ENCODE measurements around the gene COL6A2. TPM values are rescaled to one million over a fixed set of nuclear protein-coding genes. Genes with fewer than 3 reads are reported as not detected.

Gene COL6A2
- total RNA-seq, 1 experiment from 2014 or later, result 163 TPM

GRCh38 chr21:46141767-46142581 lies 44.1 kb downstream of the COL6A2 start:
- DNase-seq (ENCODE audit: low spot score), result no peak

GRCh38 chr21:46142582-46143473 lies 44.9 kb downstream of the COL6A2 start:
- DNase-seq (ENCODE audit: low spot score), result no peak

GRCh38 chr21:46144464-46145070 lies 46.7 kb downstream of the COL6A2 start:
- no peak for DNase-seq (ENCODE audit: low spot score)

- no peak for DNase-seq (ENCODE audit: low spot score)
These were observed 47.4 kb downstream of the COL6A2 start for GRCh38 chr21:46145159-46145839.

DNA sequence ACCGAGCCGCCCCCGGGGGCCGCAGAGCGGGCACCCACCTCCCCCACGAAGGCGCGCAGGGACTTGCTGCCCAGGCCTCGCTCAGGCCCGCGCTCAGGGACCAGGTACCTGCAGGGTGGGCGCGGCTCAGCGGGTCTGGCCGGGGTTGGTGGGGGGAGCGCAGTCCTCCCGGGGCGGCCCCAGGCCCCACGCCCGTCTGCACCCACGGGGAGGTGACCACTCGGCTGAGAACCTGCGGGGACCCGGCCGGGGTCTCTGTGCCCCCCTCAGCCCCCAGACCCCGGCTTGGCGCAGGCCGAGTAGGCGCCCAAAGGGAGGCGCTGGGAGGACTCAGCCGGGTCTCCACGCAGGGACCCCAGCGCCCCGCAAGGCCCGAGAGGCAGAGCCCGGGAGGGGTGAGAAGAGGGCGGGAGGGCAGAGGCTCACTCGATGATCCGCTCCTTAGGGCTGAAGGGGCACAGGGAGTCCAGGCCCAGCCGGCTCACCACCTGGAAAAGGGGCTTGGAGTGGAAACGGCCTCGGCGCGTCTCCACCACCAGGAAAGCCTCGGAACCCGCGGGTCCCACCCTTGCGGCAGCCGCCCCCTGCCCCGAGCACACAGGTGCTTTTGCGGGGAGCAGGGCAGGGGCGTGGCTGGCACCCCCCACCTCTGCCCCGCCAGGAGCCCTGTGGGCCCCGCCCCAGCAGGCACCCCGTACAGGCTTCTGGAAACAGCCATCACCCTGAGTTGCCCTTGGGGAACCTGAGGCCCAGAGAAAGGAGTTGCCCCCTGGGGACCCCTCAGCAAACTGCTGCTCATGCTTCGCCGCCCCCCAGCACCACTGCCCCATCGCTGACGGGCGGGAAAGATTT lies 48.2 kb downstream of the COL6A2 start:
- no peak for DNase-seq (ENCODE audit: low spot score)

DNA sequence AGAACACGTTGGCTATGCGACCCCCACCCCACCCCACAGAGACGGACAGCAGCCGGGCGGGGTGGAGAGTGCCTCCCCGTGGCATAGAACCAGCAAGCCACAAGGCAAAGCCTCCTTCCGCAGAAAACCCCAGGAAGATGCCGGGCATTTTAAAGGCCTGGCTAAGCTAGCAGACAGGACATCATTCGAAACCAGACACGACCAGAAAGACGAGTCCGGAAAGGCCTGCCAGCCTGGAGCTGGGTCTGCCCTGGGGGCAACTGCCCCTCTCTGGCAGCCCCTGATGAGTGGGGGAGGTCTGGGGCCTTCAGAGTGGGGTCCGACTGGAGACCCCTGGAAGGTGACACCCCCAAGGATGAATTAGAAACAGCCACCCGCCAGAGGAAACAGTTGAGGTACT lies 48.9 kb downstream of the COL6A2 start:
- DNase-seq (ENCODE audit: low spot score), result no peak

DNA sequence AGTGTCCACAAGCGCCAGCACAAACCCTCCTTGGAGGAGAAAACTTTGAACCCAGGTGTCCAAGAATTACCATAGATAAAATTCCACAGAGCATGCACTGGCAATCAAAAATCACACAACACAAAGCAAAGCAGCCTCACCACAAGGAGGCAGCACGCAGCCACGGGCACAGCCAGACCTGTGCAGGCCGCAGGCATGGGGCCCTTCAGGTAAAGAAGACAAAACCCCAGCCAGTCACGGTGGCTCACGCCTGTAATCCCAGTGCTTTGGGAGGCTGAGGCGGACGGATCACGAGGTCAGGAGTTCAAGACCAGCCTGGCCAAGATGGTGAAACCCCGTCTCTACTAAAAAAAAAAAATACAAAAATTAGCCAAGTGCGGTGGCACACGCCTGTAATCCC lies 49.5 kb downstream of the COL6A2 start:
- DNase-seq (ENCODE audit: low spot score), result peak; percentile 33

DNA sequence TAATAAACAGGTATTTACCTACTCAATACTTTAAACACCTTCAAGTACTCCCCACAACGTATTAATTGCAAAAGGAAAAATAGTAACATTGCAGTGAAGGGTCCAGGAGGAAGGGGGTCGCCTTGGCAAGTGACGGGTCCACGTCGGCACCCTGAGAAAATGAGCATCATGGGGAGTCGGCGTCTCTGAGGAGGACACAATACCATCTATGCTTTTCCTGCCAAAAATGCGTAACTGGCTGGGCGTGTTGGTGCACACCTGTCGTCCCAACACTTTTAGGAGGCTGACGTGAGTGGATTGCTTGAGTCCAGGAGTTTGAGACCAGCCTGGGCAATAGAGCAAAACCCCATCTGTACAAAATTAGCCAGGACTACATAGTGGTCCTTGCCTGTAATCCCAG lies 50.2 kb downstream of the COL6A2 start:
- DNase-seq (ENCODE audit: low spot score), result no peak

- DNase-seq (ENCODE audit: low spot score), result no peak
These were observed 51.4 kb downstream of the COL6A2 start for GRCh38 chr21:46149205-46149901.

- no peak for DNase-seq (ENCODE audit: low spot score)
These were observed 52.2 kb downstream of the COL6A2 start for GRCh38 chr21:46150073-46150472.

GRCh38 chr21:46150491-46151121 lies 52.7 kb downstream of the COL6A2 start:
- DNase-seq (ENCODE audit: low spot score), result no peak

GRCh38 chr21:46151261-46151988 lies 53.5 kb downstream of the COL6A2 start:
- DNase-seq (ENCODE audit: low spot score), result no peak

DNA sequence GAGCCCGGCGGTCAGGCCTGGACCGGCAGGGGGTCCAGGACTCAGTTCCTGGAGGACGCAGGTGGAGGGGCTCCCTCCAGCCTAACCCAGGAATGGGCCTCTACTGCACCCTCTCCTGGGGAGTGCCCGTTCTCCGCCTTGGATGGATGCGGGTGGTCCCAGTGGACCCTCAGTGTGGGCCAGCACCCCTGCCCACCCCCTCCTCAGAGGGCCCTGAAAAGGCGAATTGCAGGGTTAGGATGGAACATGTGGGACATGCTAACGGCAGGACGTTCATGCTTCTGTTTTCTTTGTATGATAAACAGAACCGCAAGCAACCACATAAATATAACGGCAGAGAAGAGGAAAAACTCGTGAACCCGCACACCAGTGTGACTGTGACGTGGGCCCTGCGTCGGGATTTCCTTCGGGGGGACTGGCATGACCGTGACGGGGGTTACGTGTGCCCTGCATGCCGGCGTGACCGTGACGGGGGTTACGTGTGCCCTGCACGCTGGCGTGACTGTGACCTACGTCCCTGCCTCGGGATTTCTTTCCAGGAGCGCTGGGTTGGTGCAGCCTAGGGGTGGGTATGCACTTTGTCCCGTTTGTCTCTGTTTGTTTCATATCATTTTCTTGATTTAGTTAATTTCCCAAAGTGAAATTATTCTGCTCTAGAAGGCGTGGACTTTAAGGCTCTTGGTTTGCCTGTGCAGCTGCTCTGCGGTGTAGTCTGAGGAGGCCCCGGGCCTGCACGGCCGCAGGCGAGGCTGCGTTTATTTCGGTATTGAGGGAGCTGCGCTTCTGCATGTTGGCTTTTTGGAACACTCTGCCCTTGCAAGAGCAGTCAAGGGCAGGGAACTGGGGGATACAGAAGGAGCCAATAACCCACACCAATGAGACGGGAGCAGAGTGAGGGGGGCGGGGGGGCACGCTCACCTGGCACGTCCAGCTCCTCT lies 54.3 kb downstream of the COL6A2 start:
- DNase-seq (ENCODE audit: low spot score), result no peak

DNA sequence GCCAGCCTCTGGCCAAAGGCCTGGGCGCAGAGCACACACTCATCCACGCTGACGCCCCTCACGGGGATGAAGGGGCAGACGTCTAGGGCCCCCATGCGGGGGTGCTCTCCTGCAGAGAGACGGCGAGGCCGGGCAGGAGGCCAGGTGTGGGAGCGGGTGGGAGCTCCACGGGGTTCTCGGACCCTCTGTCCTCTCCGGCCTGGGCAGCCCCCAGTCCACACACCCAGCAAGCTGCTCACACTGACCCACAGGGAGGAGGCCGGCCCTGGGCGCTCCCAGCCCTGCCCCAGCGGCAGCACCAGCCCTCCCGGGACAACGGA lies 55.0 kb downstream of the COL6A2 start:
- DNase-seq (ENCODE audit: low spot score), result no peak

- no peak for DNase-seq (ENCODE audit: low spot score)
These were observed 55.6 kb downstream of the COL6A2 start for GRCh38 chr21:46153247-46154154.

DNA sequence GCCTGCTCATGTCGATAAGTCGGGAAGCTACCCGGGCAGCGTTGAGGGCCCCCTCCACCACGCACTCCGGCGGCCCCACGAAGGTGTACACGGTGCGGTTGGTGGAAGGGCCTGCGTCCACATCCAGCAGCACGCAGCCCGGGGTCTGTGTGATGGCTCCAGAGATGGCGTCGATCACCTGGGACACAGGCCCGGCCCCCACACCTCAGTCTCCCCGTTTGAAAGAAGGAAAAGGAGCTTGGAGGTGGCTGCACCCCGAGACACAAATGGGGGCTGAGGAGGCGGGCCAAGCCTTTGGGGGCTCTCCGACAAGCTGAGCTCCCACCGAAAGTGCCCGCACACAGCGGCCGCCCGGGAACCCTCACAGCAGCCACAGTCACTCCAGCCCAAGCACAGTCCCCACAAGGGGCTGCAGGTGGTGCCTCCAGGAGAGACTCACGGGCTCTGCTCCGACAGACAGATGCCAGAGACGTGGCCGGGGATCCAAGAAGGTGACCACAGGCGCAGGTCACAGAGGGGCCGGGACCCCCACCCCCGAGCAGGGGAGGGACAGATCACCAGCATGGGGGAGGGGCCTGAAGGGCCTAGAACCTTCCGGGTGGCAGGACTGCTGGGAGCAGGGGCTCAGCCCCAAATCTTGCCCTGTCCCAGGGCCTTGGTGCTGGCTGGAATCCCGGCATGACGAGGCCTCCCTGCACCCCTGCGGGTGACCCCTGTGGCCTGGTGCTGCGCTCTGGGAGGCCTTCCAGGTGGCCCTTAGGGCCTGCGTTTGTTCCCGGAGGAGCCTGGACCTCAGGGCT lies 56.4 kb downstream of the COL6A2 start:
- no peak for DNase-seq (ENCODE audit: low spot score)

All from A172 (cell line).